ENCODE data around the gene ZNF124.

ZNF124 gene

GRCh38 chr1:247198781-247199180 is 27.0 kb upstream of the ZNF124 start:
- H3K9me3 ChIP-seq (ENCODE audit: control insufficient read depth in 1 of 2, low read length in 2 of 2), result peaks cover 0 to 4% of the 10 kb centered on the region in 2 donors
- H3K27me3 ChIP-seq (ENCODE audit: low read depth, low read length), result no peaks in the 10 kb centered on the region
- no peaks in the 10 kb centered on the region for H3K4me1 ChIP-seq (ENCODE audit: control insufficient read depth in 1 of 2, insufficient read depth in 2 of 2, low read length in 2 of 2)
- peaks cover 40 to 52% of the 10 kb centered on the region in 2 donors for H3K36me3 ChIP-seq (ENCODE audit: control insufficient read depth in 1 of 2, insufficient read depth in 2 of 2, low read length in 2 of 2)
- H3K4me3 ChIP-seq (ENCODE audit: low read depth in 1 of 2, low read length in 2 of 2), result no peak overlapping the region
- H3K27ac ChIP-seq (ENCODE audit: low read length), result no peak overlapping the region

- H3K4me3 ChIP-seq (ENCODE audit: low read depth in 1 of 2, low read length in 2 of 2), result no peak overlapping the region
- H3K27ac ChIP-seq (ENCODE audit: low read length), result no peak overlapping the region
- peaks cover 44 to 76% of the 10 kb centered on the region in 2 donors for H3K36me3 ChIP-seq (ENCODE audit: control insufficient read depth in 1 of 2, insufficient read depth in 2 of 2, low read length in 2 of 2)
- H3K4me1 ChIP-seq (ENCODE audit: control insufficient read depth in 1 of 2, insufficient read depth in 2 of 2, low read length in 2 of 2), result no peaks in the 10 kb centered on the region
- peaks cover 22 to 33% of the 10 kb centered on the region in 2 donors for H3K9me3 ChIP-seq (ENCODE audit: control insufficient read depth in 1 of 2, low read length in 2 of 2)
- no peaks in the 10 kb centered on the region for H3K27me3 ChIP-seq (ENCODE audit: low read depth, low read length)
These were observed 22.1 kb upstream of the ZNF124 start for GRCh38 chr1:247193958-247194357.

- Histone ChIP-seq H3K36me3 (ENCODE audit: control insufficient read depth in 1 of 2, insufficient read depth in 2 of 2, low read length in 2 of 2) (peaks cover 22 to 47% of the 10 kb centered on the region in 2 donors), H3K9me3 (ENCODE audit: control insufficient read depth in 1 of 2, low read length in 2 of 2) (peaks cover 28 to 39% of the 10 kb centered on the region in 2 donors), H3K4me3 (ENCODE audit: low read depth in 1 of 2, low read length in 2 of 2) (peak overlapping the region in 1 of 2 donors; percentile 50), H3K27ac (ENCODE audit: low read length) (no peak overlapping the region), H3K4me1 (ENCODE audit: control insufficient read depth in 1 of 2, insufficient read depth in 2 of 2, low read length in 2 of 2) (no peaks in the 10 kb centered on the region), H3K27me3 (ENCODE audit: low read depth, low read length) (no peaks in the 10 kb centered on the region)
These were observed 18.4 kb upstream of the ZNF124 start for GRCh38 chr1:247189981-247190798.

GRCh38 chr1:247185667-247186066 is 13.8 kb upstream of the ZNF124 start:
- Histone ChIP-seq H3K27me3 (ENCODE audit: low read depth, low read length) (no peaks in the 10 kb centered on the region), H3K9me3 (ENCODE audit: control insufficient read depth in 1 of 2, low read length in 2 of 2) (peaks cover 17 to 34% of the 10 kb centered on the region in 2 donors), H3K4me1 (ENCODE audit: control insufficient read depth in 1 of 2, insufficient read depth in 2 of 2, low read length in 2 of 2) (no peaks in the 10 kb centered on the region), H3K4me3 (ENCODE audit: low read depth in 1 of 2, low read length in 2 of 2) (peak overlapping the region in 1 of 2 donors; percentile 16), H3K27ac (ENCODE audit: low read length) (no peak overlapping the region), H3K36me3 (ENCODE audit: control insufficient read depth in 1 of 2, insufficient read depth in 2 of 2, low read length in 2 of 2) (peaks cover 8 to 21% of the 10 kb centered on the region in 2 donors)

GRCh38 chr1:247184254-247184653 is 12.4 kb upstream of the ZNF124 start:
- Histone ChIP-seq H3K36me3 (ENCODE audit: control insufficient read depth in 1 of 2, insufficient read depth in 2 of 2, low read length in 2 of 2) (peaks cover 0 to 8% of the 10 kb centered on the region in 2 donors), H3K27me3 (ENCODE audit: low read depth, low read length) (no peaks in the 10 kb centered on the region), H3K4me3 (ENCODE audit: low read depth in 1 of 2, low read length in 2 of 2) (no peak overlapping the region), H3K27ac (ENCODE audit: low read length) (no peak overlapping the region), H3K4me1 (ENCODE audit: control insufficient read depth in 1 of 2, insufficient read depth in 2 of 2, low read length in 2 of 2) (no peaks in the 10 kb centered on the region), H3K9me3 (ENCODE audit: control insufficient read depth in 1 of 2, low read length in 2 of 2) (peaks cover 6 to 23% of the 10 kb centered on the region in 2 donors)

GRCh38 chr1:247182994-247183393 is 11.2 kb upstream of the ZNF124 start:
- Histone ChIP-seq H3K4me1 (ENCODE audit: control insufficient read depth in 1 of 2, insufficient read depth in 2 of 2, low read length in 2 of 2) (no peaks in the 10 kb centered on the region), H3K36me3 (ENCODE audit: control insufficient read depth in 1 of 2, insufficient read depth in 2 of 2, low read length in 2 of 2) (peaks cover 0 to 3% of the 10 kb centered on the region in 2 donors), H3K27me3 (ENCODE audit: low read depth, low read length) (no peaks in the 10 kb centered on the region)

GRCh38 chr1:247180581-247180980 is 8.8 kb upstream of the ZNF124 start:
- H3K4me1 ChIP-seq (ENCODE audit: control insufficient read depth in 1 of 2, insufficient read depth in 2 of 2, low read length in 2 of 2), result no peaks in the 10 kb centered on the region
- H3K27ac ChIP-seq (ENCODE audit: low read length), result no peak overlapping the region
- H3K36me3 ChIP-seq (ENCODE audit: control insufficient read depth in 1 of 2, insufficient read depth in 2 of 2, low read length in 2 of 2), result no peaks in the 10 kb centered on the region
- no peak overlapping the region for H3K4me3 ChIP-seq (ENCODE audit: low read depth in 1 of 2, low read length in 2 of 2)
- no peaks in the 10 kb centered on the region for H3K27me3 ChIP-seq (ENCODE audit: low read depth, low read length)
- H3K9me3 ChIP-seq (ENCODE audit: control insufficient read depth in 1 of 2, low read length in 2 of 2), result peaks cover 1 to 17% of the 10 kb centered on the region in 2 donors

More at GRCh38 chr1:247182994-247183393, 11.2 kb upstream of the ZNF124 start:
- H3K9me3 ChIP-seq (ENCODE audit: control insufficient read depth in 1 of 2, low read length in 2 of 2), result peaks cover 6 to 23% of the 10 kb centered on the region in 2 donors
- no peak overlapping the region for H3K27ac ChIP-seq (ENCODE audit: low read length)
- H3K4me3 ChIP-seq (ENCODE audit: low read depth in 1 of 2, low read length in 2 of 2), result no peak overlapping the region

GRCh38 chr1:247177755-247178154 is 5.9 kb upstream of the ZNF124 start:
- H3K4me1 ChIP-seq (ENCODE audit: control insufficient read depth in 1 of 2, insufficient read depth in 2 of 2, low read length in 2 of 2), result no peaks in the 10 kb centered on the region
- no peak overlapping the region for H3K4me3 ChIP-seq (ENCODE audit: low read depth in 1 of 2, low read length in 2 of 2)
- H3K36me3 ChIP-seq (ENCODE audit: control insufficient read depth in 1 of 2, insufficient read depth in 2 of 2, low read length in 2 of 2), result no peaks in the 10 kb centered on the region
- no peak overlapping the region for H3K27ac ChIP-seq (ENCODE audit: low read length)
- peaks cover 0 to 2% of the 10 kb centered on the region in 2 donors for H3K9me3 ChIP-seq (ENCODE audit: control insufficient read depth in 1 of 2, low read length in 2 of 2)
- no peaks in the 10 kb centered on the region for H3K27me3 ChIP-seq (ENCODE audit: low read depth, low read length)

- no peak overlapping the region for H3K27ac ChIP-seq (ENCODE audit: low read length)
- no peaks in the 10 kb centered on the region for H3K4me1 ChIP-seq (ENCODE audit: control insufficient read depth in 1 of 2, insufficient read depth in 2 of 2, low read length in 2 of 2)
- no peaks in the 10 kb centered on the region for H3K9me3 ChIP-seq (ENCODE audit: control insufficient read depth in 1 of 2, low read length in 2 of 2)
- no peaks in the 10 kb centered on the region for H3K36me3 ChIP-seq (ENCODE audit: control insufficient read depth in 1 of 2, insufficient read depth in 2 of 2, low read length in 2 of 2)
- no peaks in the 10 kb centered on the region for H3K27me3 ChIP-seq (ENCODE audit: low read depth, low read length)
- no peak overlapping the region for H3K4me3 ChIP-seq (ENCODE audit: low read depth in 1 of 2, low read length in 2 of 2)
These were observed 3.6 kb upstream of the ZNF124 start for GRCh38 chr1:247175458-247175857.

- H3K27ac ChIP-seq (ENCODE audit: low read length), result no peak overlapping the region
- H3K4me1 ChIP-seq (ENCODE audit: control insufficient read depth in 1 of 2, insufficient read depth in 2 of 2, low read length in 2 of 2), result peaks cover 0 to 2% of the 10 kb centered on the region in 2 donors
- no peaks in the 10 kb centered on the region for H3K27me3 ChIP-seq (ENCODE audit: low read depth, low read length)
- H3K9me3 ChIP-seq (ENCODE audit: control insufficient read depth in 1 of 2, low read length in 2 of 2), result no peaks in the 10 kb centered on the region
- H3K36me3 ChIP-seq (ENCODE audit: control insufficient read depth in 1 of 2, insufficient read depth in 2 of 2, low read length in 2 of 2), result no peaks in the 10 kb centered on the region
- no peak overlapping the region for H3K4me3 ChIP-seq (ENCODE audit: low read depth in 1 of 2, low read length in 2 of 2)
These were observed 1.6 kb upstream of the ZNF124 start for GRCh38 chr1:247173431-247173830.

- no peak overlapping the region for H3K4me3 ChIP-seq (ENCODE audit: low read depth in 1 of 2, low read length in 2 of 2)
- H3K27me3 ChIP-seq (ENCODE audit: low read depth, low read length), result no peaks in the 10 kb centered on the region
- H3K27ac ChIP-seq (ENCODE audit: low read length), result no peak overlapping the region
- no peaks in the 10 kb centered on the region for H3K36me3 ChIP-seq (ENCODE audit: control insufficient read depth in 1 of 2, insufficient read depth in 2 of 2, low read length in 2 of 2)
- H3K4me1 ChIP-seq (ENCODE audit: control insufficient read depth in 1 of 2, insufficient read depth in 2 of 2, low read length in 2 of 2), result peaks cover 0 to 2% of the 10 kb centered on the region in 2 donors
- no peaks in the 10 kb centered on the region for H3K9me3 ChIP-seq (ENCODE audit: control insufficient read depth in 1 of 2, low read length in 2 of 2)
These were observed 1.2 kb upstream of the ZNF124 start for GRCh38 chr1:247172996-247173395.

Measured in muscle layer of duodenum (tissue), 2 donors.